Lung (tissue), 12 donors: ENCODE results near the gene SUPT3H. TPM values are rescaled to one million over a fixed set of nuclear protein-coding genes. Genes with fewer than 3 reads are reported as not detected.

ENCODE experiments used
- ATAC-seq: fragments of 200-7000 bp; cut with Tn5 transposase; one replicate; pipeline ENCODE4 v1.9.1; 2020; ENCODE audit warnings: moderate number of reproducible peaks; ENCODE audit not compliant: insufficient read depth, low FRiP score
- DNase-seq, 3 donors: peaks; one replicate each; pipeline ENCODE4 v3.0.0-alpha.2; 2013 to 2017
- H3K27ac ChIP-seq, 2 donors: one replicate each; pipeline ENCODE4 v1.5.1; 2013; ENCODE audit warnings: mild to moderate bottlenecking in 2 of 2, moderate library complexity in 2 of 2, control low read depth in 1 of 2, inconsistent platforms in 1 of 2, low read depth in 1 of 2, low read length in 1 of 2
- H3K27me3 ChIP-seq, 3 donors: one replicate each; pipeline ENCODE4 v1.5.1; 2013; ENCODE audit warnings: low read length in 2 of 3; ENCODE audit not compliant: control insufficient read depth in 3 of 3, insufficient read depth in 3 of 3
- H3K36me3 ChIP-seq, 4 donors: one replicate each; pipeline ENCODE4 v1.5.1; 2013; ENCODE audit warnings: low read length in 4 of 4, mild to moderate bottlenecking in 1 of 4, moderate library complexity in 1 of 4; ENCODE audit not compliant: control insufficient read depth in 4 of 4, insufficient read depth in 4 of 4
- H3K4me1 ChIP-seq, 5 donors: one replicate each; pipeline ENCODE4 v1.5.1; 2013; ENCODE audit warnings: low read length in 5 of 5, mild to moderate bottlenecking in 2 of 5, moderate library complexity in 1 of 5; ENCODE audit not compliant: control insufficient read depth in 5 of 5, insufficient read depth in 5 of 5
- H3K4me3 ChIP-seq: one replicate; pipeline ENCODE4 v1.5.1; 2013; ENCODE audit warnings: mild to moderate bottlenecking, control low read depth, moderate library complexity
- H3K9ac ChIP-seq, 2 donors: one replicate each; pipeline ENCODE4 v1.5.1; 2013; ENCODE audit warnings: low read length in 2 of 2, control low read depth in 1 of 2; ENCODE audit not compliant: insufficient read depth in 1 of 2
- H3K9me3 ChIP-seq, 4 donors: one replicate each; pipeline ENCODE4 v1.5.1; 2013; ENCODE audit warnings: low read length in 3 of 4, mild to moderate bottlenecking in 1 of 4, moderate library complexity in 1 of 4; ENCODE audit not compliant: control insufficient read depth in 4 of 4, insufficient read depth in 3 of 4
- CTCF ChIP-seq: IDR thresholded peaks from 2 replicates; pipeline ENCODE4 v1.5.1; 2012; ENCODE audit warnings: mild to moderate bottlenecking; ENCODE audit errors: control extremely low read depth, extremely low read depth
- WGBS, 2 donors: extraction: QIAGEN DNeasy Blood & Tissue Kit; methylation state at CpG; one replicate each; pipeline ENCODE4 v1.1.7; 2013; 5-methylcytosine and 5-hydroxymethylcytosine counted together
- polyA plus RNA-seq, 2 donors: library from polyadenylated mRNA; stranded (reverse); fragments of 200-250 nt; gene quantifications; one replicate each; pipeline ENCODE4 v1.2.1, GENCODE V29; 2013
- total RNA-seq, 2 donors: library from RNA; depleted of rRNA in 1 of 2; stranded (reverse); fragments of >200 nt in 1 of 2; gene quantifications; one replicate each; pipeline ENCODE4 v1.2.1, GENCODE V29; 2014 to 2021
- donor health status: control.
- donor health status: control.
- donor health status: Bipolar disorder and iron deficiency.
- donor health status: healthy.
- donor health status: DM: yes; HTN: yes; CAD: no.

The SUPT3H gene
- total and polyA plus RNA-seq, 4 donors, result 5.2 to 17.4 (median 8.2) TPM

GRCh38 chr6:45419571-45420082 is 41.9 kb upstream of the SUPT3H start:
- H3K27me3 ChIP-seq, result peaks cover 0 to 79% (median 56%) of the 10 kb centered on the region in 3 donors

GRCh38 chr6:45417436-45417835 is 39.7 kb upstream of the SUPT3H start:
- no peak for ATAC-seq
- TF ChIP-seq CTCF, result no peak
- H3K27ac ChIP-seq, result no peak overlapping the region
- H3K4me1 ChIP-seq, result peaks cover 3 to 26% (median 6%) of the 10 kb centered on the region in 5 donors
- DNase-seq, result no peak
- H3K4me3 ChIP-seq, result no peak overlapping the region
- peaks cover 0 to 64% (median 53%) of the 10 kb centered on the region in 3 donors for H3K27me3 ChIP-seq
- H3K9me3 ChIP-seq, result no peaks in the 10 kb centered on the region
- 53 to 79% methylated on average over 2 of the region's 2 CpGs for WGBS, 2 donors
- H3K36me3 ChIP-seq, result no peaks in the 10 kb centered on the region
- H3K9ac ChIP-seq, result no peak overlapping the region

More at GRCh38 chr6:45419571-45420082, 41.9 kb upstream of the SUPT3H start:
- Histone ChIP-seq H3K9me3 (no peaks in the 10 kb centered on the region), H3K9ac (peak overlapping the region in 1 of 2 donors; percentile 26), H3K36me3 (no peaks in the 10 kb centered on the region), H3K4me3 (no peak overlapping the region), H3K4me1 (peaks cover 3 to 37% (median 7%) of the 10 kb centered on the region in 5 donors), H3K27ac (no peak overlapping the region)
- TF ChIP-seq CTCF, result no peak
- 1 to 5% methylated on average over 38 of the region's 38 CpGs for whole genome bisulfite sequencing, 2 donors
- ATAC-seq, result no peak
- DNase-seq, result peak; percentile 71 to 81 (median 78)

- no peak for TF ChIP-seq CTCF
- Histone ChIP-seq H3K9me3 (no peaks in the 10 kb centered on the region), H3K4me3 (no peak overlapping the region), H3K4me1 (peaks cover 3 to 22% (median 4%) of the 10 kb centered on the region in 5 donors), H3K36me3 (no peaks in the 10 kb centered on the region), H3K27me3 (peaks cover 0 to 60% (median 53%) of the 10 kb centered on the region in 3 donors), H3K9ac (no peak overlapping the region), H3K27ac (no peak overlapping the region)
- ATAC-seq (no peak), DNase-seq (no peak)
- 84 to 95% methylated on average over 2 of the region's 2 CpGs for WGBS, 2 donors
These were observed 39.0 kb upstream of the SUPT3H start for GRCh38 chr6:45416700-45417099.
